Immature natural killer cell (primary cell): ENCODE results near the gene SLC25A21. TPM values are rescaled to one million over a fixed set of nuclear protein-coding genes. Genes with fewer than 3 reads are reported as not detected.
"Not testable (repeated sequence)": the region's sequence is repeated elsewhere in the genome, so short reads cannot be mapped to it uniquely, and the experiment has no call there.

ENCODE experiments used
- DNase-seq, 3 donors: peaks; one replicate each; pipeline ENCODE4 v3.0.0; 2022; ENCODE audit warnings: mixed read lengths in 1 of 3
- H3K27ac Mint-ChIP-seq, 6 donors: one replicate each; pipeline ENCODE4 v1.8.0; 2020; ENCODE audit warnings: mixed read lengths in 6 of 6, mild to moderate bottlenecking in 5 of 6, inconsistent platforms in 4 of 6, moderate library complexity in 3 of 6
- H3K27me3 Mint-ChIP-seq, 3 donors: one replicate each; pipeline ENCODE4 v1.8.0; 2020 to 2021; ENCODE audit warnings: low read depth in 3 of 3, mild to moderate bottlenecking in 3 of 3, mixed read lengths in 3 of 3, moderate library complexity in 3 of 3, inconsistent platforms in 1 of 3
- H3K36me3 Mint-ChIP-seq, 3 donors: one replicate each; pipeline ENCODE4 v1.8.0; 2020; ENCODE audit warnings: mixed read lengths in 3 of 3, inconsistent platforms in 2 of 3, mild to moderate bottlenecking in 2 of 3
- H3K4me1 Mint-ChIP-seq, 2 donors: one replicate each; pipeline ENCODE4 v1.8.0; 2020; ENCODE audit warnings: inconsistent platforms in 2 of 2, mild to moderate bottlenecking in 2 of 2, mixed read lengths in 2 of 2, moderate library complexity in 1 of 2
- H3K4me3 Mint-ChIP-seq, 5 donors: one replicate each; pipeline ENCODE4 v1.8.0; 2020; ENCODE audit warnings: mild to moderate bottlenecking in 5 of 5, mixed read lengths in 5 of 5, inconsistent platforms in 3 of 5, moderate library complexity in 3 of 5
- H3K9me3 Mint-ChIP-seq, 6 donors: one replicate each; pipeline ENCODE4 v1.8.0; 2020; ENCODE audit warnings: mild to moderate bottlenecking in 6 of 6, mixed read lengths in 6 of 6, inconsistent platforms in 4 of 6, moderate library complexity in 3 of 6
- polyA plus RNA-seq, 3 donors: library from polyadenylated mRNA; unstranded; fragments of 300-500 nt; fragmentation: Illumina TruSeq; gene quantifications; one replicate each; pipeline ENCODE4 v1.2.3, GENCODE V29; 2021

SLC25A21 gene
- polyA plus RNA-seq, 3 donors from 2014 or later: not detected

- DNase-seq: no peak
- Mint-ChIP-seq H3K27ac (no peak overlapping the region), H3K4me3 (no peak overlapping the region), H3K9me3 (peaks cover 5 to 32% (median 12%) of the 10 kb centered on the region in 6 donors), H3K36me3 (peaks cover 0 to 4% (median 0%) of the 10 kb centered on the region in 3 donors), H3K4me1 (no peaks in the 10 kb centered on the region), H3K27me3 (peaks cover 0 to 4% (median 0%) of the 10 kb centered on the region in 3 donors)
Observed at GRCh38 chr14:37172936-37173614, 669 bp upstream of the SLC25A21 start.

GRCh38 chr14:37171678-37172023 lies 755 bp downstream of the SLC25A21 start:
- no peak overlapping the region for H3K4me3 Mint-ChIP-seq
- peaks cover 0 to 1% (median 0%) of the 10 kb centered on the region in 3 donors for H3K36me3 Mint-ChIP-seq
- peaks cover 5 to 27% (median 10%) of the 10 kb centered on the region in 6 donors for H3K9me3 Mint-ChIP-seq
- no peaks in the 10 kb centered on the region for H3K4me1 Mint-ChIP-seq
- peaks cover 0 to 5% (median 0%) of the 10 kb centered on the region in 3 donors for H3K27me3 Mint-ChIP-seq
- H3K27ac Mint-ChIP-seq: no peak overlapping the region
- DNase-seq: no peak

GRCh38 chr14:37170993-37171392 lies 1.4 kb downstream of the SLC25A21 start:
- peaks cover 5 to 32% (median 10%) of the 10 kb centered on the region in 6 donors for H3K9me3 Mint-ChIP-seq
- no peaks in the 10 kb centered on the region for H3K36me3 Mint-ChIP-seq
- H3K27ac Mint-ChIP-seq: no peak overlapping the region
- no peak overlapping the region for H3K4me3 Mint-ChIP-seq
- DNase-seq: no peak
- H3K4me1 Mint-ChIP-seq: no peaks in the 10 kb centered on the region
- peaks cover 0 to 5% (median 0%) of the 10 kb centered on the region in 3 donors for H3K27me3 Mint-ChIP-seq

GRCh38 chr14:37170237-37170636 lies 2.2 kb downstream of the SLC25A21 start:
- H3K4me1 Mint-ChIP-seq: no peaks in the 10 kb centered on the region
- no peak for DNase-seq
- H3K27me3 Mint-ChIP-seq: peaks cover 0 to 5% (median 0%) of the 10 kb centered on the region in 3 donors
- no peak overlapping the region for H3K27ac Mint-ChIP-seq
- no peak overlapping the region for H3K4me3 Mint-ChIP-seq
- no peaks in the 10 kb centered on the region for H3K36me3 Mint-ChIP-seq
- H3K9me3 Mint-ChIP-seq: peaks cover 5 to 35% (median 11%) of the 10 kb centered on the region in 6 donors

GRCh38 chr14:37168721-37169120 lies 3.7 kb downstream of the SLC25A21 start:
- Mint-ChIP-seq H3K4me1 (no peaks in the 10 kb centered on the region), H3K4me3 (no peak overlapping the region), H3K36me3 (no peaks in the 10 kb centered on the region), H3K27me3 (peaks cover 0 to 5% (median 0%) of the 10 kb centered on the region in 3 donors), H3K27ac (no peak overlapping the region), H3K9me3 (peaks cover 5 to 33% (median 11%) of the 10 kb centered on the region in 6 donors)
- no peak for DNase-seq

- Mint-ChIP-seq H3K9me3 (peaks cover 3 to 33% (median 12%) of the 10 kb centered on the region in 6 donors), H3K27me3 (peaks cover 0 to 5% (median 0%) of the 10 kb centered on the region in 3 donors)
Observed at GRCh38 chr14:37167151-37168047, 5.0 kb downstream of the SLC25A21 start.

GRCh38 chr14:37165794-37166193 lies 6.6 kb downstream of the SLC25A21 start:
- no peak for DNase-seq
- peaks cover 2 to 41% (median 15%) of the 10 kb centered on the region in 6 donors for H3K9me3 Mint-ChIP-seq
- no peaks in the 10 kb centered on the region for H3K4me1 Mint-ChIP-seq
- no peak overlapping the region for H3K4me3 Mint-ChIP-seq
- H3K36me3 Mint-ChIP-seq: no peaks in the 10 kb centered on the region
- peaks cover 0 to 5% (median 0%) of the 10 kb centered on the region in 3 donors for H3K27me3 Mint-ChIP-seq
- H3K27ac Mint-ChIP-seq: no peak overlapping the region

More at GRCh38 chr14:37167151-37168047, 5.0 kb downstream of the SLC25A21 start:
- H3K4me1 Mint-ChIP-seq: no peaks in the 10 kb centered on the region
- no peak for DNase-seq
- no peak overlapping the region for H3K27ac Mint-ChIP-seq
- no peaks in the 10 kb centered on the region for H3K36me3 Mint-ChIP-seq
- no peak overlapping the region for H3K4me3 Mint-ChIP-seq

GRCh38 chr14:37162307-37162706 lies 10.1 kb downstream of the SLC25A21 start:
- H3K27ac Mint-ChIP-seq, H3K36me3 Mint-ChIP-seq, H3K4me1 Mint-ChIP-seq, H3K27me3 Mint-ChIP-seq, DNase-seq, H3K4me3 Mint-ChIP-seq: not testable (repeated sequence)
- peaks cover 10 to 41% (median 26%) of the 10 kb centered on the region in 6 donors for H3K9me3 Mint-ChIP-seq

- Mint-ChIP-seq H3K9me3 (peaks cover 7 to 51% (median 40%) of the 10 kb centered on the region in 6 donors), H3K4me3 (no peak overlapping the region), H3K36me3 (peaks cover 0 to 6% (median 0%) of the 10 kb centered on the region in 3 donors), H3K27ac (no peak overlapping the region), H3K4me1 (no peaks in the 10 kb centered on the region), H3K27me3 (peaks cover 0 to 1% (median 0%) of the 10 kb centered on the region in 3 donors)
- DNase-seq: no peak
Observed at GRCh38 chr14:37157987-37158386, 14.4 kb downstream of the SLC25A21 start.

- Mint-ChIP-seq H3K27me3 (peaks cover 0 to 1% (median 0%) of the 10 kb centered on the region in 3 donors), H3K9me3 (peaks cover 9 to 44% (median 24%) of the 10 kb centered on the region in 6 donors), H3K4me1 (no peaks in the 10 kb centered on the region), H3K36me3 (peaks cover 0 to 6% (median 0%) of the 10 kb centered on the region in 3 donors), H3K27ac (no peak overlapping the region), H3K4me3 (no peak overlapping the region)
- DNase-seq: no peak
Observed at GRCh38 chr14:37153483-37153882, 18.9 kb downstream of the SLC25A21 start.

- H3K27ac Mint-ChIP-seq: no peak overlapping the region
- H3K4me1 Mint-ChIP-seq: no peaks in the 10 kb centered on the region
- peaks cover 0 to 1% (median 0%) of the 10 kb centered on the region in 3 donors for H3K27me3 Mint-ChIP-seq
- H3K4me3 Mint-ChIP-seq: no peak overlapping the region
- H3K9me3 Mint-ChIP-seq: peaks cover 9 to 43% (median 21%) of the 10 kb centered on the region in 6 donors
- peaks cover 0 to 6% (median 0%) of the 10 kb centered on the region in 3 donors for H3K36me3 Mint-ChIP-seq
- no peak for DNase-seq
Observed at GRCh38 chr14:37153005-37153404, 19.4 kb downstream of the SLC25A21 start.

- Mint-ChIP-seq H3K9me3 (peaks cover 9 to 29% (median 16%) of the 10 kb centered on the region in 6 donors), H3K27ac (no peak overlapping the region), H3K4me3 (no peak overlapping the region), H3K27me3 (no peaks in the 10 kb centered on the region), H3K4me1 (no peaks in the 10 kb centered on the region), H3K36me3 (peaks cover 0 to 6% (median 0%) of the 10 kb centered on the region in 3 donors)
- no peak for DNase-seq
Observed at GRCh38 chr14:37150414-37150813, 22.0 kb downstream of the SLC25A21 start.

GRCh38 chr14:37147310-37147880 lies 25.0 kb downstream of the SLC25A21 start:
- H3K4me1 Mint-ChIP-seq: no peaks in the 10 kb centered on the region
- no peak overlapping the region for H3K4me3 Mint-ChIP-seq
- H3K36me3 Mint-ChIP-seq: no peaks in the 10 kb centered on the region
- peaks cover 2 to 8% (median 5%) of the 10 kb centered on the region in 6 donors for H3K9me3 Mint-ChIP-seq
- DNase-seq: no peak
- H3K27me3 Mint-ChIP-seq: no peaks in the 10 kb centered on the region
- H3K27ac Mint-ChIP-seq: no peak overlapping the region

- not testable (repeated sequence) for H3K27me3 Mint-ChIP-seq
Observed at GRCh38 chr14:37146438-37146837, 26.0 kb downstream of the SLC25A21 start.

More at GRCh38 chr14:37146438-37146837, 26.0 kb downstream of the SLC25A21 start:
- not testable (repeated sequence) for H3K4me3 Mint-ChIP-seq, H3K27ac Mint-ChIP-seq, DNase-seq, H3K4me1 Mint-ChIP-seq, H3K36me3 Mint-ChIP-seq, H3K9me3 Mint-ChIP-seq
